Neural progenitor cell (in vitro differentiated cells): ENCODE results near the gene ODC1.

ENCODE experiments used
- EZH2 ChIP-seq: fragments of 200-600 bp; sonication (generic); IDR thresholded peaks from 2 replicates; pipeline ENCODE4 v1.6.1; 2017; ENCODE audit warnings: antibody characterized with exemption, mild to moderate bottlenecking, moderate library complexity
- EZH2phosphoT487 ChIP-seq: fragments of 200-600 bp; sonication (generic); IDR thresholded peaks from 2 replicates; pipeline ENCODE4 v1.6.1; 2017; ENCODE audit warnings: antibody characterized with exemption
- TF ChIP-seq, protein P1 (sequence below): fragments of 200-600 bp; sonication (generic); IDR thresholded peaks from 2 replicates; pipeline ENCODE4 v1.5.1; 2017; ENCODE audit warnings: antibody characterized with exemption, mild to moderate bottlenecking

DNA sequence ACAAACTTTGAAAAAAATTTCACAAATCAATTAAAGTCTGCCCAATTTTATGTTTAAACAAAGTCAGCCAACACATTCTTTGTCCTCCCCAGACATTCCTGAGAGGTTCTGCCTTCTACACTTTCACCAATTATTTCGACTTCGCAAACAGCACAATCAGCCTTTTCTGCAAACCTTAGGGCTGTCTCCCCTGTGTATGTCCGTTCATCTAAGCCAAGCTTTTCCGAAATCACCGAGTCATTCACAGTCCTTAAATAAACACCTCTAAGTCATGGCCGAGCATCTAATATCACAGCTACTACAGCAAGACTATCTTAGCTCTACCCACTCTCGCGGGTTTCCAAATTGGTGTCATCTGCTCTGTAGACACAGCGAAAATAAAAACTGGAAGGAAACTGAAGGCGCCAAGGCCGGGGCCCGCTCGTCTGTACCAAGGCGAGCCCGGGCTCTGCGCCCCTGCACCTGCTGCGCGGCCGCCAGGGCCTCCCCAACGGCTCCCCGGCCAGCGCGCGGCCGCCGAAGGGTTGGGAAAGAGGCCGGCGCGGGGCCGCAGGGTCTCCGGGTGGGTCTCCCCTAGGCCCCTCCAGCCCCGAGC is 730 bp downstream of the ODC1 start:
- TF ChIP-seq, protein P1, sequence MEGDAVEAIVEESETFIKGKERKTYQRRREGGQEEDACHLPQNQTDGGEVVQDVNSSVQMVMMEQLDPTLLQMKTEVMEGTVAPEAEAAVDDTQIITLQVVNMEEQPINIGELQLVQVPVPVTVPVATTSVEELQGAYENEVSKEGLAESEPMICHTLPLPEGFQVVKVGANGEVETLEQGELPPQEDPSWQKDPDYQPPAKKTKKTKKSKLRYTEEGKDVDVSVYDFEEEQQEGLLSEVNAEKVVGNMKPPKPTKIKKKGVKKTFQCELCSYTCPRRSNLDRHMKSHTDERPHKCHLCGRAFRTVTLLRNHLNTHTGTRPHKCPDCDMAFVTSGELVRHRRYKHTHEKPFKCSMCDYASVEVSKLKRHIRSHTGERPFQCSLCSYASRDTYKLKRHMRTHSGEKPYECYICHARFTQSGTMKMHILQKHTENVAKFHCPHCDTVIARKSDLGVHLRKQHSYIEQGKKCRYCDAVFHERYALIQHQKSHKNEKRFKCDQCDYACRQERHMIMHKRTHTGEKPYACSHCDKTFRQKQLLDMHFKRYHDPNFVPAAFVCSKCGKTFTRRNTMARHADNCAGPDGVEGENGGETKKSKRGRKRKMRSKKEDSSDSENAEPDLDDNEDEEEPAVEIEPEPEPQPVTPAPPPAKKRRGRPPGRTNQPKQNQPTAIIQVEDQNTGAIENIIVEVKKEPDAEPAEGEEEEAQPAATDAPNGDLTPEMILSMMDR, result no peak
- no peak for TF ChIP-seq EZH2
- no peak for TF ChIP-seq EZH2phosphoT487
